ENCODE measurements around the gene NGLY1. TPM values are rescaled to one million over a fixed set of nuclear protein-coding genes. Genes with fewer than 3 reads are reported as not detected.

Gene NGLY1
- total and polyA plus RNA-seq, 10 of the 15 experiments (the other 5 are each of a cell fraction or from before 2014, with no cell fraction given) = 29.8 to 73.5 (median 47.0) TPM

- TF ChIP-seq ZBTB33 (IDR thresholded peaks at IDR 0.05) (no peak), STAT3 (IDR thresholded peaks at IDR 0.05; ENCODE audit: low read depth, low read length) (no peak)
Measured at GRCh38 chr3:25679642-25680302, 103.5 kb downstream of the NGLY1 start (continued).

- CTCF ChIA-PET = no interaction called here
- H3K4me2 ChIP-seq (ENCODE audit: control insufficient read depth, insufficient read depth) = no peak overlapping the region
- H3K9me3 ChIP-seq (replicated peaks; ENCODE audit: control insufficient read depth, insufficient read depth, low read length) = no peaks in the 10 kb centered on the region; the same call in 2 of the 3 replicates
- no peak overlapping the region for H3K9ac ChIP-seq (ENCODE audit: control insufficient read depth, insufficient read depth, low read length)
- FAIRE-seq = no peak
- ATAC-seq = no peak
- SMC1A ChIA-PET (ENCODE audit: uncharacterized antibody, unreplicated experiment) = interaction anchor here (0.8 kb wide), 1 partner anchor 1008 kb away, joined by 3 read pairs; no protein-coding TSS in a partner anchor
- no peak overlapping the region for H2AFZ ChIP-seq (ENCODE audit: control insufficient read depth, low read depth, low read length)
- no peaks in the 10 kb centered on the region for H3K27me3 ChIP-seq (replicated peaks in 1 of 2; ENCODE audit: control insufficient read depth in 2 of 2, insufficient read depth in 2 of 2, low read length in 1 of 2)
- H4K20me1 ChIP-seq (ENCODE audit: control insufficient read depth, insufficient read depth) = no peaks in the 10 kb centered on the region
- TF ChIP-seq RELA (IDR thresholded peaks at IDR 0.05; ENCODE audit: borderline replicate concordance, partially characterized antibody) (no peak), SMAD5 (IDR thresholded peaks at IDR 0.05; ENCODE audit: low read depth) (no peak), RFX5 (IDR thresholded peaks at IDR 0.05; ENCODE audit: low read depth, low read length) (no peak), PAX8 (IDR thresholded peaks at IDR 0.05) (no peak)
- H3K27ac ChIP-seq (ENCODE audit: control insufficient read depth, insufficient read depth) = no peak overlapping the region
- no peak overlapping the region for H3K4me3 ChIP-seq
- intact Hi-C loops (cut with micrococcal nuclease; ENCODE audit: unreplicated experiment) (no loop called here), in situ Hi-C loops (cut with MboI) (no loop called here)
- POLR2A ChIA-PET = no interaction called here
- RAD21 ChIA-PET (ENCODE audit: unreplicated experiment) = no interaction called here
- no CpG with 5 or more reads among the region's 2 CpGs for WGBS (ENCODE audit: insufficient coverage, insufficient replicate concordance, low lambda C conversion rate, missing lambda C conversion rate)
- H3K4me1 ChIP-seq (ENCODE audit: control insufficient read depth, insufficient read depth, low read length) = no peaks in the 10 kb centered on the region
- BruUV-seq (replicated peaks) = no TSS peak
- H3K36me3 ChIP-seq (ENCODE audit: control insufficient read depth in 2 of 2, insufficient read depth in 2 of 2, low read length in 1 of 2) = no peaks in the 10 kb centered on the region
- no peaks in the 10 kb centered on the region for H3K79me2 ChIP-seq (ENCODE audit: control insufficient read depth, insufficient read depth, low read length)
- DNase-seq (ENCODE audit: low read depth, low spot score) = no peak
Measured at GRCh38 chr3:25679166-25679565, 104.1 kb downstream of the NGLY1 start.

Data from GM12878 (cell line).